Activated CD4-positive, CD25-positive, alpha-beta regulatory T cell treated with anti-CD3 and anti-CD28 coated beads, Interleukin-2, amount 50 U/mL, for 16 hours (primary cell): ENCODE data around the gene S100A16.
A peak's percentile ranks its signal among the peaks of the same experiment; 100 is the strongest.

Source experiments
- DNase-seq: peaks from one replicate; pipeline ENCODE4 v3.0.0-alpha.2; 2020; ENCODE audit warnings: low read depth, low spot score

Gene S100A16

DNA sequence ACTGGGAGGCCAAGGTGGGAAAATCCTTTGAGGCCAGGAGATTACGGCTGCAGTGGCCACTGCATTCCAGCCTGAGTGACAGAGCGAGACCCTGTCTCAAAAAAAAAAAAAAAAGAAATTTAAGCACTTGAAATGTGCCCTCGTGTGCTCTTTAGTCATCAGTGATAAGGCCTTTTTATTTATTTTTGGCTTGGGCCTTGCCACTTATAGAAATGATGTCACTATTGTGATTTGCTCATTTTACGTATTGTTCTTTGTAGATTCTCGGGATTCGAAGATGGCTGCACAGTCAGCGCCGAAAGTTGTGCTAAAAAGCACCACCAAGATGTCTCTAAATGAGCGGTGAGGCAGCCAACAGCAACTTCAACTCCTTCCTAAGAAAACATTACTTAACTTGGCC lies 23.4 kb upstream of the S100A16 start:
- no peak for DNase-seq

GRCh38 chr1:153635872-153636271 lies 22.9 kb upstream of the S100A16 start:
- DNase-seq = no peak

GRCh38 chr1:153633754-153634665 lies 21.1 kb upstream of the S100A16 start, which contains the start of gene CHTOP:
CHTOP (plus strand) TSS chr1:153634066; CDS start chr1:153636589, 2,523 bp downstream.
- peak; percentile 97 for DNase-seq

DNA sequence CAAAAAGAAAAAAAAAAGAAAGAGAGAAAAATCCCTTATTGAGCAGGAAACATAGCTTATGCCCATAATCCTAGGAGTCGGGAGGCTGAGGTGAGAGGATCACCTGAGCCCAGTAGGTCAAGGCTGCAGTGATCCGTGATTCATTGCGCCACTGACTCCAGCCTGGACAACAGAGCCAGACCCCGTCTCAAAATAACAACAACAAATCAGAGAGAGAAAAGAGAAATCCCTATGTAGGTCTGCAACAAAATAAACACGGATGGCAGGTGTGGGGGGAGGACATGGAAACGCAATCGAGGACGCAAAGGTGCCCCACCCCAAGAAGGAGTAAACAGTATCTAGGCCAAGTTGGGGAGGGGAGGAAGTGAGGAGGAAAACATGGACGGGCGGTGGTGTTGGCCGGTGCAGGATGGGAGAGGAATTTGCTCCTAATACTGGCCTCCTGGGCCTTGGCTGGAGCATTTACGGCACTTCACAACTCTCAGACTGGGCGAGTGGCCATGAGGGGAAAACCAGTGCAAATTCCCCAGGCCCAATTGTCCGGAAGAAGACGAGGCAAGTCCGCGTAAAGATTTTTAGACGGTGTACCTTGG lies 20.3 kb upstream of the S100A16 start:
- DNase-seq = no peak

GRCh38 chr1:153631047-153632022 lies 18.4 kb upstream of the S100A16 start:
- no peak for DNase-seq

DNA sequence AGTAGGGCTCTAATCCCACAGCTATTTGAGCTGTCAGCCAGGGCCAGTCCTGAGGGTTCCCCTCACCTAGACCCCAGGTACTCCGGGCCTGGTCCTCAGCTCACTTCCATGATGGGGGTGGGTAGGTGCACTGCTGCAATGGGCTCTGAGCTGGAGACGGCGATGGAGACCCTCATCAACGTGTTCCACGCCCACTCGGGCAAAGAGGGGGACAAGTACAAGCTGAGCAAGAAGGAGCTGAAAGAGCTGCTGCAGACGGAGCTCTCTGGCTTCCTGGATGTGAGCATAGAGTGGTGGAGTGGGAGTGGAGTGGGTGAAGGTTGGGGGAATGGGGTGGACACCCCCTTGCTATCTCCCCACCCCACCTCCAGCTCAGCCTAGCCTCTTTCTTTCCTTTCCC lies 17.4 kb upstream of the S100A16 start:
- no peak for DNase-seq

GRCh38 chr1:153629971-153630370 lies 17.0 kb upstream of the S100A16 start:
- DNase-seq = no peak

DNA sequence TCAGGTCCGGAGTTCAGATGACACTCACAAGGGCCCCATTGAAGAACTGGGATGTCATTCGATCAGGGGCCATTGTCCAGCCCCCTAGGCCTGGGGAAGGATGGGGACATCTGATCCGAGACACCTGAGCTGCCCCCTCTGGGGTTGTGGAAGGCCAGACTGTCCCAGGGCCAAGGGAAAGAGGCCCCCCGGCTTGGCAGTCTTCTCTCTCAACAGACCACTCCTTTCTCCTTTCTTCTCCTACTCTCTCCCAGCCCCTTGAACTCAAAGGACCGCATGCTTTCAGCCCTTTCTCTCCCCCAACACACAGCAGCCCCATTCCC lies 16.4 kb upstream of the S100A16 start:
- DNase-seq = no peak

DNA sequence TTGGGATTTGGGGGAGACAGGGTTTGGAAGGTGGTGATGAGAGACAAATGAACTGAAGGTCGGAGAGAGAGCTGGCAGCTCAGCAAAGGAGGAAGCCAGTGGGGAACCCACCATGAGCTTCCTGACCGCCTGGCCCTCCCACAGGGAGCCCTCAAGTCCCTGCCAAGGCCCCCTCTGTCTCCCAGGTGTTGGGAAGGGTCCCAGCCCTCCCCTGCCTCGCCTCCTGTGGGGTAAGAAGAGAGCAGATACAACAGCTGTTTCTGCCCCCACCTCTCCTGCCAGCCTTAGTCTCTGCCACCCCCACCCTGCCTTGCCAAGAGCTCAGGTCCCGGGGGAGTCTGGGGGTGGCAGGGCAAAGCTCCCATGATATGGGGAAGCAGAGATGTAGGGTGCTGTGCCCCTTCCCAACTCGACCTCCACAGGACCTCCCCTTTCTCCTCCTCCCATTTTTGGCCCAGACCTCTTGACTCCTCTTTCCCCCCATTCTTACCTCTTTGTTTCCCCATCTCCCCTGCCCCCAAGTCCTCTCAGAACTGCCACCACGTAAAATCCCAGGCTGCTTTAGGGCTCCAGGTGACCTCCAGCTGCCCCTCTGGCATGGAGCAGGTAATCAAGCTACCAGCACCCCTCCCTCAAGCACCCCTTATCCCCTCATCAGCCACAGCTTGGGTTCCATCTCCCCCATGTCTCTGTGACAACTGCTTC lies 15.9 kb upstream of the S100A16 start:
- no peak for DNase-seq

GRCh38 chr1:153627715-153628626 lies 15.0 kb upstream of the S100A16 start, which contains the start of gene S100A1:
S100A1 (plus strand) TSS chr1:153628434; CDS start chr1:153630522, 2,088 bp downstream.
- no peak for DNase-seq

- DNase-seq = no peak
Observed at GRCh38 chr1:153626904-153627714, 14.2 kb upstream of the S100A16 start, which contains the start of gene S100A13. S100A13 (minus strand) TSS chr1:153627505; CDS start chr1:153626472, 1,033 bp downstream.

DNA sequence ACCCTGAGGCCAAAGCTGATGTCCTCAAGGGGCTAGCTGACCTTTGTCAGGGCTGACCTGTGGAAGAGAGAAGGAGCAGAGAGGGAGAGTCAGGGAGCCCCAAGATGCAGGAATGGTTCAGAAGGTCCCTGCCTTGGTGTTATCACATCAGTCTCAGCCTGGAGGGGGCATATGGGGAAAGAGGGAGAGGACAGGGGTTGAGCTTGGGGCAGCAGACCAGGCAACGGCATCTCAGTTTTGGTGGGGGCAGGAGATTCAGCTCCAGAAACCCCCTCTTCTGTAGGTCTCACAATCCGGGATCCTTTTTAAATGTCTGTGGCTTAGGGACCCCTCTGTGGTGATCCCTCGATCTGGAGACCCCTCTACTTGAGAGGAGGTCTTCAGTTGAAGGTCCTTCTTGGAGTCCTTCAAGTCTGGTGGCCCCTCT lies 13.6 kb upstream of the S100A16 start:
- DNase-seq = no peak

- DNase-seq = no peak
Observed at GRCh38 chr1:153624965-153625611, 12.2 kb upstream of the S100A16 start.

DNA sequence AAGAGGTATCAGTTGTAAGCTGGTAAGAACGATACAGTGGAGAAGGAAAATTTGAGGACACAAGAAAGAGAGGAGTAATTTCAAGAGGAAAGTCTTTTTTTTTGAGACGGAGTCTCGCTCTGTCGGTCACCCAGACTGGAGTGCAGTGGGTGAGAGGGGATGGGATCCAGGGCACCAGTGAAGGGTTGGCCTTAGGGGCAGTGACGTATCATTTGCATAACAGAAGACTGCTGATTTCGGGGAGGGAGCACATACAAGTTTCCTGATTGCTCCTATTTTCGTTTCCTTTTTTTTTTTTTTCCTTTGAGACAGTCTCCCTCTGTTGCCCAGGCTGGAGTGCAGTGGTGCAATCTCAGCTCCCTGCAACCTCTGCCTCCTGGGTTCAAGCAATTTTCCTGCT lies 10.2 kb upstream of the S100A16 start:
- no peak for DNase-seq

GRCh38 chr1:153619171-153619570 lies 6.2 kb upstream of the S100A16 start:
- DNase-seq = no peak

DNA sequence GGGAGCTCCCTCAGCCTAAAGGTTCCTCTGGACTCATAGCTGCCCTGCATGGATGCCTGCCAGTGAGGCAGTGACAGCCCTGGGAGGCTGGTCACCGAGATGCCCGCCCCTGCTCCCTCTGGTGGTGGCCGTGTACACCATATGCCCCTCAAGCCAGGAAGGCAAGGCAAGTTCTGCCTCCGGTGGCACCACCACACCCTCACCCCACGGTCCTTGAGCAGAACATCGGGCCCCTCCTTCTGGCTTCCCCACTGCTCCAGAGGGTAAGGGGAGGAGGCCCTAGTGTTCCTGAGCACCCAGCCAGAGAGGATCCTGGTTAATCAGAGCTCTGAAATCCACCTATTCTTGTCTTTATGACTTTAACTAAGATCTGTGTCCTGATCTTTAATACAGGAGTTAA lies 4.7 kb upstream of the S100A16 start:
- DNase-seq = no peak

DNA sequence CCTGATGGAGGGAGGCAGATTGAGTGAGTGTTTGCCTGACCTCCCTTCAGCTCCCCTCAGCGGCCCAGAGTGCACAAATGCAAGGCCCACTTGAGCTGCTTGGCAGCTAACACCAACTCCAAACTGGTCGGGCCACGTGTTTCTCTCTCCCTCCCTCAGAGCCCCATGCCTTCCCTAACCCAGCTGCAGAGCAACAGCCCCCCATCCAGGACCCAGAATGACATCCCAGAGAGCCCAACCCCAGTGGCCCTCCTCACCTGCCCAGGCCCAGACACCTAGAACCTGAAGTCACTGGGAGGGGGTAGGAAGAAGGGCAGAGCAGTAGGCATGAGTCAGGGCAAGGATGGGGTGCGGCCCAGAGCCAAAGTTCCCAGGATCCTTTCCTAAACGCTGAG lies 4.0 kb upstream of the S100A16 start:
- no peak for DNase-seq

- DNase-seq = no peak
Observed at GRCh38 chr1:153616144-153616916, 3.4 kb upstream of the S100A16 start, which contains the start of gene S100A14. S100A14 (minus strand) TSS chr1:153616325; CDS start chr1:153615858, 467 bp downstream.
